HK-2 (cell line): ENCODE results near the gene TRAPPC8.
"Not testable (repeated sequence)": the region's sequence is repeated elsewhere in the genome, so short reads cannot be mapped to it uniquely, and the experiment has no call there.

Experiments
- DNase-seq: peaks from one replicate; pipeline ENCODE4 v3.0.0-alpha.2; 2018; ENCODE audit not compliant: unreplicated experiment

The TRAPPC8 gene

DNA sequence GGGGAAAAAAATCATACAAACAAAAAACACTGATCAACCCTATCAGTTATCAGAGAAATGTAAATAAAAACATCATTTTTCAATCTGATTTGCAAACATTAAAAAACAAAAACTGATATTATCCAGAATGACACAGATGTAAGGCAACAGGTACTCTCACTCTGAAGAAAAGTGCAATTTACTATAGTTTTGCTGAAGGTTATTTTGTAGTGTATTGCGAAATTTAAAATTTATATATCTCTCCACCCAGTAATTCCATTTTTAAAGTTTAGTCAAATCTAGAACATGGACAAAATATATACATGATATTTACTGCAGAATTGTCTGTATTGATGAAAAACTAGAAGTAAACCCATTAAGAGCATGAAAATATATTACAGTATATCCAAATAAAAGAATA lies 79.8 kb downstream of the TRAPPC8 start:
- no peak for DNase-seq

DNA sequence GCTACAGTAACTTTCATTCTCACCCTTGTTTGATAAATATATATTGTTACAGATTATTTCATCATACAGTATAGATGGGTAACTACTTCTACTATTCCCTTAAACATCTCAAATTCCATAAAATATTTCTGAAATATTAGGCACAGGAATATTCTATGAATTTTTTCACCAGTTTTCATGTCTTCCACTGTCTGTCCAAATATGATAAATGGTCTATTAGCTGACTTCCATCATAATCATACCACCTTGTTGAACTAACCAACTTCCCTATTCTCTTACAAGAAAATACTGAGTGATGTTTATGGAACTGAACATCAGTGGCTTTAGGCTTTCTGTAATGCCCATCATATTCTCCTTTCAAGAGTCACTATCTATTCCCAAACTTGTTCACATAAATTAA lies 82.4 kb downstream of the TRAPPC8 start:
- DNase-seq: no peak

DNA sequence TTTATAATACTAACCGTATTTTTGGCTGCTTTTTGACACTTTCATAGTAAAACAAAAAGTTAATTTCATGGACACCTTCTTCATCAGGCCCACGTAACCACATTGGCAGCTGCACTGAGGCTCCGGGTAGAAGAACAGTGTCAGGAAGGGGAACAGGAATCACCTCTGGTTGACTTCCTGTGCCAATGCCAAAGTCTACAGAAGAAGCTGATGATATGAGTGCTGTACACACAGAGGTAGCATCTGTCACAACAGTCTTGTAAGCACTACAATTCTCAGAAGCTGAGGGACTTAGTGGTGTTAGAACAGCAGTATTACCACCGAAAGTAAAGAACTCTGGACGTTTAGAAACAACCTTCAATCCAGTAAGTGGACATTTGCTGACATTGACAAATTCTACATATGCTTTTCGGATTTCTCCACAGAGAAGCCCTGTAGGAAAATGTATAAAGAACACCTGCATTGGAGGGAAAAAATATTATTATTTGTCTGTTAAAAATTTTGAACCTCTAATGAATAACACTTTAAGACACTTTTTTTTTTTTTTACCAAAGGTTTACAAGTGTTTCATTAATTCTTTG lies 85.3 kb downstream of the TRAPPC8 start:
- DNase-seq: no peak

DNA sequence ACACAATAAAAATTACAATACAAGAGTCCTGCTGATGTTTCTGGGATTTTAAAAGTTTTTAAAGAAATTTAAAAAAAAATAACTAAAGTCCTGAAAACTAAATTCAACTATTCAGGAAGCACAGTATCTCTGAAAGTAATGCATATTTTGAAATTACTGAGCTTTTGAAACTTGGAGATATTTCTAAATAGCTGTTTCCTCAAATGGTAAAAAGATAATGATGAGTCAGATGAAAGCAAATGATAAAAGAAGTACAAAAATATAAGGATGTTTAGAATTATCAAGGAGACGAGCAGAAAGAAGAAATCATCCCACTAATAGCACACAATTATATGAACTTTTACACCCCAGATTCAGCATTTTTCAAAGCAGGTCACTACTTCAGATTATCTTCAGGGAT lies 92.1 kb downstream of the TRAPPC8 start:
- no peak for DNase-seq

DNA sequence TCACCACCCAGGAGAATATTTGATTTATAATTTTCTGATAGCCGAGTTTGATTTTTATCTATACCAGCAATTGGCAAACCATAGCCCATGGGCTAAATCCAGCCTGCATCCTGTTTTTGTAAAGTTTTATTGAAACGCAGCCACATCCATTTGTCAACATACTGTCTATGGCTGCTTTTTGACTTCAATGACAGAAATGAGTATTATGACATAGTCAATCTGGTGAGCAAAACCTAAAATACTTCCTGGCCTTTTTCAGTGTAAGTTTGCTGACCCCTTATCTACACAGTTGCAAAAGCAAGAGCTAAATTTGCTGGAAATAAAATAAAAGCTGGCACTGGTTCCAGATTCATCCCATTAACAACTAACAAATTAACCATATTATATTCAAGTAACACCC lies 102.4 kb downstream of the TRAPPC8 start:
- DNase-seq: no peak

DNA sequence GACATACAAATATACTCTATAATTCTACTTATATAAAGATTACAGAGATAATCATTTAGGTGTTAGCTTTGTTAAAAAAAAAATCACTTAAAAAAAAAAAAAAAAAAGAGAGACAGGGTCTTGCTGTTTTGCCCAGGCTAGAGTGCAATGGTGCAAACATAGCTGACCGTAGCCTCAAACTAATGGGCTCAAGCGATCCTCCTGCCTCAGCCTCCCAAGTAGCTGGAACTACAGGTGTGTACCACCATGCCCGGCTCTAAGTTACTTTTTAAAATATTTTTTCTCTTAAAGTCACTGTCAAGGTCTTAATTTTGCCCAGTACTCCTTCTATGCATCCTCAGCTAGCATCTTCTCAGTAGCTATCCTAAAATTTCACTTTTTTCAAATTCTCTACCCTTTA lies 105.0 kb downstream of the TRAPPC8 start:
- DNase-seq: no peak

DNA sequence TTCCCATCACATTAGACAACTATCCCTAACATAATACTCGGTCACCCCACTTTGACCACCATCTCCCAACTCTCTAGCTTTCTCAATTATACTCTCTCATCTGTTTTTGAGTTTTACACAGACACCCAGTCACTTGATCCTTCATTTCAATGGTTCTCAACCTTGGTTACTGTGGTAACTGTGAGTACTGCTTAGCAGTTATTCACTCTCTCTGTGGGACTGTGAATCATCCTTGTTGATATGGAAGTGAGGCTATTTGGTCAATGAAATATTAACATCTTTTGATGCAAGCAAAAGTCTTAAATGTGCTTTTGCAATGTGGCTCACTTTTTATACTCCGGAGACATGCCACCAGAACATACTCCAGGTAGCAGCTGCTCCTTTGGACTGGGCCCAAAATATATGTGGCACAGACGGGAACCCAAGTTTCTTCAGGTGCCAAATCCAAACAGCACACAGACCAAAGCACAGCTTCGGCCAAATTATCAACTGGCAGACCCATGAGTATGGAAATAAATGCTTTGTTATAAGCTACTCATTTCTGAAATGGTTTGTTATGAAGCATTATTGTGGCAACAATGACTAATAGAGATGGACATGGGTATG lies 107.3 kb downstream of the TRAPPC8 start:
- DNase-seq: no peak

DNA sequence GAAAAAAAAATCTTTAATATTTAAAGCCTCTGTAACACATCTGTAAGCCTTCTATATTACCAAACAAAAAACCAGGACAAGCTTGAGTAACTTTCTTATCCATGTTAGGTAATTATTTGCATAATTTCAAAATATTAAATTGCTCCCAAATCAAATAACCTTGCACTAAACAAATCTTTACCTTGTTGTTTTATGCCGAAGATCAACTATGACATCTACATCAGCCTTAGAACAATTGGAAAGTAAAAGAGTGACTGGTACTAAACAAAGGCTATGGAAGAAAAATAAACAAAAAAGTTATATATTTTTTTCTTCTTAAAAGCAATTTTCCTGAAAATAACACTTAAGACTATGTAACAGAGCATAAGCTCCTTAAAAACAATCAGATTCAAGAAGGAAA lies 111.0 kb downstream of the TRAPPC8 start:
- no peak for DNase-seq

DNA sequence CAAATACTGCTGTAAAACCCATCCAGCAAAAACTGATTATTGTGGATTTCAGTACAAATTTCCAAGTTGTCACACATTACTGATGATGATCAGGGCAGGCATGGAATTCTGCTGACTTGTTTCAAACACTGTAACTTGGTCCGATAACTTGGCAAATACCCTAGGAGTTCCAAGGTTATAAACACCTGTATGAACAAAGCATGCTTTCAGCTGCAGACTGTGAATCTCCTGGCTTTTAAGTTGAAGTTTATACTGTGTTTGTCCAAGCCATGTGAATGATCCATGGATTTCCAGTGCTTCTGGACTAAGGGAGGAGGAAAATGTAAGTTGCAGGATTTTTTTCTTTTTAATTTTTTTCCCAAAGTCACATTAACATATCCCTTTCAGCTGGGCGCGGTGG lies 112.2 kb downstream of the TRAPPC8 start:
- DNase-seq: no peak

DNA sequence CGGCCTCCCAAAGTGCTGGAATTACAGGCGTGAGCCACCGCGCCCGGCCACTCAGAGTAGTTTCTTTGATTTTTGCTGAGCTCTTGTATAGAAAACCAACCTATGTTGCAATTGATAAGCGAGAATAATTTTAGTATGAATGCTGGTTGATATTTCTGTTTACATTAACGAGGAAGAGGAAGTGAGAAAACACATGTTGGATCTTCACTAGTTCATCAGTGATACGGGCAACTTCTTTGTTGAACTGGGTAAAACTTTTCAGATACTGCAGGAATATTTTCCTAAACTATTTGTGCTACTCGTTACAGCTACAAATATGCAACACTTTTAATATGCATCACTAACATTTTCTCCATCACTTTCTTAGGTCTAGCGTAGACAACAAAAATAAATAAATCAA lies 114.3 kb downstream of the TRAPPC8 start:
- DNase-seq: no peak

DNA sequence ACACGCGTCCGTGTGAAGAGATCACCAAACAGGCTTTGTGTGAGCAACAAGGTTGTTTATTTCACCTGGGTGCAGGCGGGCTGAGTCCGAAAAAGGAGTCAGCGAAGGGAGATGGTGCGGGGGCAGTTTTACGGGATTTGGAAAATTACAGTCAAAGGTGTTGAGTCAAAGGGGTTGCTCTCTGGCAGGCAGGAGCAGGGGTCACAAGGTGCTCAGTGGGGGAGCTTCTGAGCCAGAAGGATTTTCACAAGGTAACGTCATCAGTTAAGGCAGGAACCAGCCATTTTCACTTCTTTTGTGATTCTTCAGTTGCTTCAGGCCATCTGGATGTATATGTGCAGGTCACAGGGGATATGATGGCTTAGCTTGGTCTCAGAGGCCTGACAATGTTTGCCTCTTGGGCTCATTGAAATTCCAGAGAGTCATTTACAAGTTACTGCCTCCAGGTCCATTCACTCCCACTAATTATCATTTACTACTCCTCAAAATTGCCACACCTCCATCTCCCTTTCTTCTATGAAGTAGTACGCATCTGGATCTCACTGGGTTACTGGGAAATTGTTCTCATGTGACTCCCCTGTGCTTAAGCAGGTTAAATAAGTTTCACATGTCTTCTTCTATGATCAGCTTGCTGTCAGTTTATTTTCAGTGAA lies 116.1 kb downstream of the TRAPPC8 start:
- DNase-seq: not testable (repeated sequence)

DNA sequence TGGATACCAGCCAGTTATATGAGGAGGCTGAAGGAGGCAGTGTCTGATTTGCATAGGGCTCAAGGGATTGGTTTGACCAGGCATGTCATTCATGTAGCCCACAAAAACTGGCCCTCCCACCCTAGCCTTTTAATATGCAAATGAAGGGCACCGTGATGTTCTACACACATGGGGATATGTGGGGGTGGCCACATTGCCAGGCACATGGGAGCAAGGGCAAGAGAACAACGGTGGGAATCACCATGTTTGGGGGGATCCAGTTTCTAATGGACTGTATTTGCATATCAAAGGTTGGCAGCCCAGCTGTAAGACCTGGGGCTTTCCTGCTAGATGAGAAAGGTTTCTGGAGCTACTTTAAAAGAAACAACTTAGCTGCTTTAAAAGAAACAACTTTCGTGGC lies 117.2 kb downstream of the TRAPPC8 start:
- DNase-seq: no peak

DNA sequence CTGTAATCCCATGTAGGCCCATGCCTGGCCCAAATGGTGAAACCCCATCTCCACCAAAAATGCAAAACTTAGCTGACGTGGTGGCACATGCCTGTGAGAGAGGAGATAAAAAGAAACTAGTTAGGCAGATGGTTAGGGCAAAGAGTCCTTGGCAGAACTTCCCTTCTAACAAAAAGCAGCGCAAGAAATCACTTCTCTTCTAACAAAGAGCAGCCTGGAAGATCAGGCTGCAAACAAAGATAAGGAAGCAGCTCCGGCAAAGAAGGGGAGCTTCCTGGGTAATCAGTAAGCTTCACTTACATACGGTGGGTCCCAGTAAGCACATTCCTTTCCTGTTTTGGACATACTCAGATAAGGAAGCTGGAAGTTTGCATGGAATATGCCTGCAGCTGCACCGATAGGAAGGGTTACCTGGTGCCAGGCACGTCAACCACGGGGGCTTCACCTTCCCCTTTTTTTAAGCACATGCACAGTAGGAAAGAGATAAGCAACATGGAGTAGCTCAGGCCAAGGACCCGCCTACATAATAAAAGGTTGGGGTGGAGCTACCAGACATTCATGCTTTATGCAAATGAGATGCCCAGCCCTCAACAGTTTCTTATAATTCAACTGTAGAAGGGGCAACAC lies 121.3 kb downstream of the TRAPPC8 start:
- no peak for DNase-seq

DNA sequence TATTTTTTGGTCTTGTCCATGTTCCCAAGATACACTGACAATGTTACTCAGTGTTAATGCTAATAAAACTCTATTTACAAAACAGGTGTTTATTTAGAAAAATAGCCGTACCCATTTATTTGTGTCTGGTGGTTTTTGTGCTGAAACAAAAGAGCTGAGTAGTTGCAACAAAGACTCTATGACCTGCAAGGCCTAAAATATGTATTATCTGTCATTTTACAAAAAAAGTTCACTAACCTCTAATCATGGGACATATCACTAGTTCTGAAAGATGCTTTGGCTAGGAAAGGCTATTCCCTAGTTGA lies 123.1 kb downstream of the TRAPPC8 start:
- no peak for DNase-seq

DNA sequence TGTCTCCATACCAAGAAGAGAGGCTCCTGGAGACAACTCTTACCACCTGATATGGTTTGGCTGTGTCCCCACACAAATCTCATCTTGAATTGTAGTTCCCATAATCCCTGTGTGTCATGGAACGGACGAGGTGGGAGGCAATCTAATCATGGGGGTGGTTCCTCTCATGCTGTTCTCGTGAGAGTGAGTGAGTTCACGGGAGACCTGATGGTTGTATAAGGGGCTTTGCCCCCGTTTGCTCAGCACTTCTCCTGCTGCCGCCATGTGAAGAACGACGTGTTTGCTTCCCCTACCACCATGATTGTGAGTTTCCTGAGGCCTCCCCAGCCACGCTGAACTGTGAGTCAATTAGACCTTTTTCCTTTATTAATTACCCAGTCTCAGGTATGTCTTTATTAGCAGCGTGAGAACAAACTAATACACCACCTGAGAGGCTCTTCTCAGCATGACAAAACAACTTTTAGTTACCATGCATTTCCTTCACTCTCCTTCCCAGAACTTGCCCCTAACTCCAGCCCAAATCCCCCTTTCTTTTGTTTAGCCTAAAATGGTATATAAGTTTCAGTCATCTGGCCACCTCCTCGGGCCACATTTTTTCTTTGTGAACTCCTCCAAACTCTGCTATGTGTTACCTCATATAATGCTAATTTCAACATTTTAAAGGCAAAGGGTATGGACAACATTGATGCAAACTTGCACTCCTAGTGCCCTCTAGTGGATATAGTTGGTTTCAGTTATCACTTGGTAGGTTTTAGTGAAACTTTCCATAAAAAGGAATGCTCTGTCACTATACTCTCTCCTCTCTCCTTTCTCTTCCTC lies 123.6 kb downstream of the TRAPPC8 start:
- no peak for DNase-seq

DNA sequence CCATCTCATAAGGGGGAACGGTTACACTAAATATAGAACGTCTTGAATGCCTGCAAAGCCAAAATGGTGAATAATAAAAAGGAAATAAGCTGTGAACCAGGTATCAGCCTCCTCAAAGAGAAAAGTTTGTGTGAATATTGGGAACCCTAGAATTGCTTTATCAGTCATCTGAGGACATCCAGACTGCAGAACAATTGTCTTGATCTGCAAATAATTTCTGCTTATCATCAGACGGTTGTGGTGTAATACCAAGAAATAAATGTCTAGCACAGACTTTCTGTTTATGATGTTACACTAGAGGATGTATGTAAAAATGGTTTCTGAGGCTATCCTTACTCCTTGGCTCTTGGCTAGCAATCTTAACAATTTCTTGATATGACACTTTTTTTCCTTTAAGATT lies 128.8 kb downstream of the TRAPPC8 start:
- DNase-seq: no peak

DNA sequence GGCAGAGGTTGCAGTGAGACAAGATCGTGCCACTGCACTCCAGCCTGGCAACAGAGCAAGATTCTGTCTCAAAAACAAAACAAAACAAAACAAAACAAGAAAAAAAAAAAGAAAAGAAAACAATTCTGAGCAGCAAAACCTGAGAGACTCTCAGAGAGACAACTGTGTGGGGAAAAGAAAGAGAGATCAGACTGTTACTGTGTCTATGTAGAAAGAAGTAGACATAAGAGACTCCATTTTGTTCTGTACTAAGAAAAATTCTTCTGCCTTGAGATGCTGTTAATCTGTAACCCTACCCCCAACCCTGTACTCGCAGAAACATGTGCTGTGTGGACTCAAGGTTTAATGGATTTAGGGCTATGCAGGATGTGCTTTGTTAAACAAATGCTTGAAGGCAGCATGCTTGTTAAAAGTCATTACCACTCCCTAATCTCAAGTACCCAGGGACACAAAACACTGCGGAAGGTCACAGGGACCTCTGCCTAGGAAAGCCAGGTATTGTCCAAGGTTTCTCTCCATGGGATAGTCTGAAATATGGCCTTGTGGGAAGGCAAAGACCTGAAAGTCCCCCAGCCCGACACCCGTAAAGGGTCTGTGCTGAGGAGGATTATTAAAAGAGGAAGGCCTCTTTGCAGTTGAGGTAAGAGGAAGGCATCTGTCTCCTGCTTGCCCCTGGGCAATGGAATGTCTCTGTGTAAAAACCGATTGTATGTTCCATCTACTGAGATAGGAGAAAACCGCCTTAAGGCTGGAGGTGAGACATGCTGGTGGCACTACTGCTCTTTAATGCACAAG lies 132.4 kb downstream of the TRAPPC8 start:
- DNase-seq: not testable (repeated sequence)

DNA sequence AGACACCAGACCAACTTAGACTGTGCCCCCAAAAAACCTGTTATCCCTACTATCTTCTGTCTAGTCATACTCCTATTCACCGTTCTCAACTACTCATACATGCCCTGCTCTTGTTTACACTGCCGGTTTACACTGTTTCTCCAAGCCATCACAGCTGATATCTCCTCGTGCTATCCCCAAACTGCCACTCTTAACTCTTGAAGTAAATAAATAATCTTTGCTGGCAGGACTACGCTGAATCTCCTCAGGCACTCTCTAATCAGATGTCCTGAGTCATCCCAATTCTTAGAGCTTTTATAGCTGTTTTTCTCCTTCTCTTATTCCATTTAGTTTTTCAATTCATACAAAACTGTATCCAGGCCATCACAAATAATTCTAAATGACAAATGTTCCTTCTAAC lies 133.9 kb downstream of the TRAPPC8 start:
- not testable (repeated sequence) for DNase-seq

DNA sequence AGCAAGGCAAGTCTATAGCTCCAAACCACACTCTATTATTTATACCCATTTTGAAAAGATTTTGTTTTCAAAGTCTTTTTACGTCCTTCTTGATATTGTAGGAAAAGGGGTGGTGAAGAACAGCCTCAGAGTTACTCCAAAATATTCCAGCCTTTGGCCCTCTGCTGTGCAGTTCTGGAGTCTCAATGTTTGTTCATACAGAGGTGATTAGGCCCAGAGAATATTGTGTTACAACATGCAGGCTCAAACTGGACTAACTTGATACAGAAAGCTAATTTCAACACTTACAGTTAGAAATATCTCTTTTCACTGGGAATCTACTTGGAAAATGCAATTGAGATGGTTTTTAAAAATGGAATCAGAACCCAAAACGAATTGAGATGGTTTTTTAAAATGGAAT lies 141.8 kb downstream of the TRAPPC8 start:
- no peak for DNase-seq

DNA sequence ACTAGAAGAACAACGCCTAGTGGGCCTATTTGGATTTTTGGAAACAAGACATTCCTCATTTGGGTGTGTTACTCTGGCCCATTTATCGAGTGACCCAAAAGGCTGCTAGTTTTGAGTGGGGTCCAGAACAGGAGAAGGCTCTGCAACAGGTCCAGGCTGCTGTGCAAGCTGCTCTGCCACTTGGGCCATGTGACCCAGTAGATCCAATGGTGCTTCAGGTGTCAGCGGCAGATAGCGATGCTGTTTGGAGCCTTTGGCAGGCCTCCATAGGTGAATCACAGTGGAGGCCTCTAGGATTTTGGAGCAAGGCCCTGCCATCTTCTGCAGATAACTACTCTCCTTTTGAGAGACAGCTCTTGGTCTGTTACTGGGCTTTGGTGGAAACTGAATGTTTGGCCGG lies 143.7 kb downstream of the TRAPPC8 start:
- DNase-seq: not testable (repeated sequence)

DNA sequence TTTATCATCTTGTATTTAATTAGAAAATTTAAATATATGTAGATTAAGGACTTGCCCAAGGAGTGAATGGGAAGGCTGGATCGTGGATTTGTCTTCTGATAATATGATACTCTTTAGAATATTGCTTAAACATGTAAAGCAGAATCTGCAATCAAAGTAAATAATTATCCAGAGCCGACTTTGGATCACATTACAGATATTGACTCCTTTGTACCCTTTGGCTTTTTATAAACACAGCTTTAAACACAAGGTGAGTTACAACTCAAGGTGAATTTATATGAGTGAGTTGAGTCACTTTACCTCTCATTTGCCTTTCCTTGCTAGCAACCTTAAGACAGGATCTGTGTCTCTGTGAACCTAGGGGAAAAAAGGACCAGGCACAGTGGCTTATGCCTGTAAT lies 144.5 kb downstream of the TRAPPC8 start:
- no peak for DNase-seq

DNA sequence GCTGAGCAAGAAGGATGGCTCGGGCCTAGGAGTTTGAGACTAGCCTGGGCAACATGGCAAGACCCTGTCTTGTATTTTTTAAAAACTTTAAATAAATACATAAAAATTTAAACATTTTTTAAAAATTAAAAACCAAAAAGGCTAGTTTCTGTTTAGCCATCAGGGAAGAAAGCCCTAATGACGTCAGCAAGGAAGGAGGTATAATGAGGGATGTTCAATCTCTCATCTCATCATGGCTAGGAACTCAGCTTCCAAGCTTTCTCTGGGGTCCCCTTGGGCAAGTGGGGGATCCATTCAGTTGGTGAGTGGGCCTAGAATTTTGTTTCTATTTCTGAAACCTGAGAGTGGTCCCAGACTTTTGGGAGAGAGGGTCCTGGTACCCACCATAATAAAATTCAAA lies 147.2 kb downstream of the TRAPPC8 start:
- no peak for DNase-seq
